Transverse colon (tissue), 4 donors: Measurements from ENCODE around the gene VGLL1. TPM values are rescaled to one million over a fixed set of nuclear protein-coding genes. Genes with fewer than 3 reads are reported as not detected.

Experiments used
- DNase-seq: peaks from one replicate; pipeline ENCODE4 v3.0.0-alpha.2; 2019
- H3K27ac ChIP-seq, 4 donors: fragments of 200-600 bp; sonication (generic); 2 replicates each; pipeline ENCODE4 v1.5.1; 2016 to 2018; ENCODE audit warnings: inconsistent platforms in 4 of 4
- H3K27me3 ChIP-seq: fragments of 200-600 bp; sonication (generic); 2 replicates; pipeline ENCODE4 v1.5.1; 2017; ENCODE audit warnings: inconsistent platforms
- H3K36me3 ChIP-seq, 4 donors: fragments of 200-600 bp; sonication (generic); 2 replicates each; pipeline ENCODE4 v1.5.1; 2017 to 2019; ENCODE audit warnings: inconsistent platforms in 4 of 4
- H3K4me1 ChIP-seq, 4 donors: fragments of 200-600 bp; sonication (generic); 2 replicates each; pipeline ENCODE4 v1.5.1; 2017 to 2020; ENCODE audit warnings: inconsistent platforms in 4 of 4
- H3K4me3 ChIP-seq, 4 donors: fragments of 200-600 bp; sonication (generic); 1 replicate in 1 of 4; 2 replicates in 3 of 4; pipeline versions ENCODE4 v1.5.1 to v1.6.1; 2017 to 2019; ENCODE audit warnings: inconsistent platforms in 4 of 4
- H3K9me3 ChIP-seq, 2 donors: fragments of 200-600 bp; sonication (generic); 2 replicates each; pipeline ENCODE4 v1.5.1; 2017 to 2019; ENCODE audit warnings: inconsistent platforms in 2 of 2
- EP300 ChIP-seq: sonication (generic); formaldehyde crosslinking; IDR thresholded peaks from one replicate; pipeline ENCODE4 v1.6.1; 2017; ENCODE audit warnings: antibody characterized with exemption, low read depth
- POLR2A ChIP-seq: fragments of 450-650 bp; IDR thresholded peaks from one replicate; pipeline ENCODE4 v1.6.1; 2016; ENCODE audit warnings: antibody characterized with exemption, mild to moderate bottlenecking, moderate library complexity
- POLR2AphosphoS5 ChIP-seq, 3 donors: sonication (generic); formaldehyde crosslinking; IDR thresholded peaks; one replicate each; pipeline ENCODE4 v1.6.1; 2016; ENCODE audit warnings: antibody characterized with exemption in 3 of 3
- WGBS, 2 donors: methylation state at CpG; one replicate each; pipeline ENCODE4 v1.1.5; 2018; ENCODE audit warnings: low coverage in 1 of 2; 5-methylcytosine and 5-hydroxymethylcytosine counted together
- in situ Hi-C, 4 donors: fragments of 200-750 bp; cut with MboI; loops; one replicate each; pipeline versions ENCODE4 v1.15.0 to v1.15.1; 2017; ENCODE audit warnings: low sequenced_read_pairs in 3 of 4, low pct_ligation_motif_present in 1 of 4, low pct_unique_long_range_greater_than_20kb in 1 of 4
- intact Hi-C: fragments of 100-400 bp; cut with DNase I; formaldehyde crosslinking; loops from one replicate; pipeline ENCODE4 v1.15.1; 2023; ENCODE audit warnings: low total_unique reads
- total RNA-seq, 4 donors: library from RNA; depleted of rRNA; stranded (reverse); fragments of >200 nt; gene quantifications; one replicate each; pipeline ENCODE4 v1.1.0, GENCODE V29; 2016
- TF ChIP-seq, protein P1 (sequence below), 5 experiments: fragments of 200-600 bp in 3 of 5; fragments of 450-650 bp in 2 of 5; sonication (generic) in 3 of 5; IDR thresholded peaks; 1 replicate in 2 of 5; 2 replicates in 3 of 5; pipeline ENCODE4 v1.5.1; 2016 to 2017; ENCODE audit warnings: antibody characterized with exemption in 5 of 5, inconsistent platforms in 3 of 5, mild to moderate bottlenecking in 2 of 5, moderate library complexity in 1 of 5

The VGLL1 gene, protein sequence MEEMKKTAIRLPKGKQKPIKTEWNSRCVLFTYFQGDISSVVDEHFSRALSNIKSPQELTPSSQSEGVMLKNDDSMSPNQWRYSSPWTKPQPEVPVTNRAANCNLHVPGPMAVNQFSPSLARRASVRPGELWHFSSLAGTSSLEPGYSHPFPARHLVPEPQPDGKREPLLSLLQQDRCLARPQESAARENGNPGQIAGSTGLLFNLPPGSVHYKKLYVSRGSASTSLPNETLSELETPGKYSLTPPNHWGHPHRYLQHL
- not detected for total RNA-seq

DNA sequence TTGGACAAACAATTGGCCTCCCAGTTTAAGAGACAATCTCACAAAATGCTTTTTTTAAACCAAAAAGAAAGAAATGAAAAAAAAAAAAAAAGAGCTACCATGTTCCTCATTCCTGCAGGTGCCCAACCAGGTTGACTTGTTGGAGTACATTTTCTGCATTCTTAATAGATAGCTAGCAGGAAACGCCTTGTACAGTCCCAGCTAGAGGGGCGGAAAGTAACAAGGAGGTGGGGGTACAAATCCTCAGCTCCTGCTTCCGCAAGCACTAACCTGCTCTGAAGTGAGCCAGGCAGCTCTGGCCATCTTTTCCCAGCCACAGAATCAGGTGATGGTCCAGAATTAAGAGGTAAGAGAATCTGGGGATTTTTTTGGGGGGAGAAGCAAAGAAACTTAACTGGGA is at the start of gene VGLL1:
VGLL1 (plus strand) TSS at position 265 of the 400 bp plus-strand sequence. CDS start 3,806 bp downstream, outside the sequence.
- TF ChIP-seq, protein P1, sequence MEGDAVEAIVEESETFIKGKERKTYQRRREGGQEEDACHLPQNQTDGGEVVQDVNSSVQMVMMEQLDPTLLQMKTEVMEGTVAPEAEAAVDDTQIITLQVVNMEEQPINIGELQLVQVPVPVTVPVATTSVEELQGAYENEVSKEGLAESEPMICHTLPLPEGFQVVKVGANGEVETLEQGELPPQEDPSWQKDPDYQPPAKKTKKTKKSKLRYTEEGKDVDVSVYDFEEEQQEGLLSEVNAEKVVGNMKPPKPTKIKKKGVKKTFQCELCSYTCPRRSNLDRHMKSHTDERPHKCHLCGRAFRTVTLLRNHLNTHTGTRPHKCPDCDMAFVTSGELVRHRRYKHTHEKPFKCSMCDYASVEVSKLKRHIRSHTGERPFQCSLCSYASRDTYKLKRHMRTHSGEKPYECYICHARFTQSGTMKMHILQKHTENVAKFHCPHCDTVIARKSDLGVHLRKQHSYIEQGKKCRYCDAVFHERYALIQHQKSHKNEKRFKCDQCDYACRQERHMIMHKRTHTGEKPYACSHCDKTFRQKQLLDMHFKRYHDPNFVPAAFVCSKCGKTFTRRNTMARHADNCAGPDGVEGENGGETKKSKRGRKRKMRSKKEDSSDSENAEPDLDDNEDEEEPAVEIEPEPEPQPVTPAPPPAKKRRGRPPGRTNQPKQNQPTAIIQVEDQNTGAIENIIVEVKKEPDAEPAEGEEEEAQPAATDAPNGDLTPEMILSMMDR (IDR thresholded peaks at IDR 0.05) = no peak
- TF ChIP-seq POLR2AphosphoS5 (IDR thresholded peaks at IDR 0.05) (no peak), EP300 (no peak), POLR2A (no peak)
- no peak for DNase-seq
- Histone ChIP-seq H3K9me3 (no peaks in the 10 kb centered on the region), H3K27ac (no peak within 1 kb of the TSS), H3K27me3 (no peaks in the 10 kb centered on the region), H3K4me3 (no peak within 1 kb of the TSS), H3K4me1 (peaks cover 0 to under 1% (median 0%) of the 10 kb centered on the region in 4 donors), H3K36me3 (no peaks in the 10 kb centered on the region)
- WGBS, 2 donors = 85% methylated on average over 3 of the region's 3 CpGs; no CpG with 5 or more reads in 1 of the 2 donors
- intact Hi-C loops = no loop called here
- in situ Hi-C loops = no loop called here

DNA sequence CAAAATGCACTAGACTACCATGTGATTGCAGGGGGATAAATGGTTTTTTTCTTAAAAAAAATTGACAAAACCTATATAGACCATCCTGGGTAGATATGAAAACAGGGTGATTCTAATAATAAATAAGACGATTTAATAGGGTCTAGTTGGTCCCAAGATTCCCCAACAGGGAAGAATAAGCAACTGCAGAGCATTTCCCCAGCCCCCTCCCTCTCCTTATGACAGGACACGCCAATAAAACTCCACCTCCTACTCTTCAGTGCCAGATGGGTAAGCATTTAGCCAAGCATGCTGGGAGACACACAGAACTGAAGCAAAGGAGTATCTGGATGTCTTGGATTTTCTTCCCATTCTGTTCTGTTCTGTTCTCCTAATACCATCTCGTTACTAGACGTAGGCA is 44.4 kb upstream of the VGLL1 start, which contains the start of gene BRS3:
BRS3 (plus strand) TSS at position 301 of the 400 bp plus-strand sequence. CDS start 168 bp downstream, outside the sequence.
- no peak within 1 kb of the TSS for H3K4me3 ChIP-seq
- no peak for DNase-seq
- no peaks in the 10 kb centered on the region for H3K4me1 ChIP-seq
- intact Hi-C loops (no loop called here), in situ Hi-C loops (no loop called here)
- H3K9me3 ChIP-seq = no peaks in the 10 kb centered on the region
- 20 to 60% methylated on average over 1 to 4 of the region's 4 CpGs for WGBS, 2 donors
- H3K27ac ChIP-seq = no peak within 1 kb of the TSS
- no peak for TF ChIP-seq POLR2A
- TF ChIP-seq POLR2AphosphoS5 (IDR thresholded peaks at IDR 0.05) = no peak
- TF ChIP-seq, protein P1 (IDR thresholded peaks at IDR 0.05) = no peak
- no peaks in the 10 kb centered on the region for H3K36me3 ChIP-seq
- peaks cover 9% of the 10 kb centered on the region for H3K27me3 ChIP-seq

DNA sequence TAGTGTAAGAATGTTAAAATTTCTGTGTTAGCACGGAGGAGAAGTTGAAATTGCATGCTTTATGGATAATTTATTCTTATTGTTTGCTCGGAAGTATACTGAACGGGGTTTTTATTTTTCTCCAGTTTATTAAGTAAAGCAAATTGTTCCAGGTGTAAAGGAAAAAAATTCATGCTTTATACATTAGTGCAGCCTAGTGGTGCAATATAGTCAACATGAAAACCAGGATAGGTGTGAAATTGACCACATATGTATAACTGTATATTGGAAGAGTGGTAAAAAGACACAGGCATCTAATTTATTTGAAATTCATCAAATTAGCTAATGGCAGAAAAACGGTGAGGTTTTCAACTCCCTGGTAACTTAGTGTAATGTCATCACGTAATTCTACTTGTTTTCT is 43.3 kb upstream of the VGLL1 start:
- TF ChIP-seq, protein P1 (IDR thresholded peaks at IDR 0.05) = no peak
- TF ChIP-seq POLR2AphosphoS5 (IDR thresholded peaks at IDR 0.05) = no peak
- TF ChIP-seq POLR2A = no peak
- no peak for TF ChIP-seq EP300
- Histone ChIP-seq H3K27me3 (peaks cover 9% of the 10 kb centered on the region), H3K9me3 (no peaks in the 10 kb centered on the region), H3K27ac (no peak overlapping the region), H3K4me3 (no peak overlapping the region), H3K4me1 (no peaks in the 10 kb centered on the region), H3K36me3 (no peaks in the 10 kb centered on the region)
- intact Hi-C loops = no loop called here
- WGBS, 2 donors = 42 to 44% methylated on average over 5 of the region's 5 CpGs
- in situ Hi-C loops = no loop called here
- no peak for DNase-seq

DNA sequence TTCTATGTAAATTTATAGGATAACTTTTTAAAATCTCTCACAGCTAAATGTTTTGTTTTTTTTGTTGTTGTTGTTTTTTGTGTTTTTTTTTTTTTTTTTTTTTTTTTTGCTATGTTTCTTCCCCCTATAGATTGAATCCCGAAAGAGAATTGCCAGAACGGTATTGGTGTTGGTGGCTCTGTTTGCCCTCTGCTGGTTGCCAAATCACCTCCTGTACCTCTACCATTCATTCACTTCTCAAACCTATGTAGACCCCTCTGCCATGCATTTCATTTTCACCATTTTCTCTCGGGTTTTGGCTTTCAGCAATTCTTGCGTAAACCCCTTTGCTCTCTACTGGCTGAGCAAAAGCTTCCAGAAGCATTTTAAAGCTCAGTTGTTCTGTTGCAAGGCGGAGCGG is 40.2 kb upstream of the VGLL1 start:
- TF ChIP-seq POLR2A (no peak), EP300 (no peak), POLR2AphosphoS5 (IDR thresholded peaks at IDR 0.05) (no peak)
- TF ChIP-seq, protein P1 (IDR thresholded peaks at IDR 0.05) = no peak
- intact Hi-C loops = loop anchor here (5.0 kb wide), 1 partner anchor 215 kb away; no protein-coding TSS in a partner anchor
- in situ Hi-C loops = no loop called here

More for the DNA sequence above, 40.2 kb upstream of the VGLL1 start:
- Histone ChIP-seq H3K4me3 (no peak overlapping the region), H3K27ac (no peak overlapping the region), H3K4me1 (peaks cover 0 to 3% (median 0%) of the 10 kb centered on the region in 4 donors), H3K9me3 (no peaks in the 10 kb centered on the region), H3K27me3 (peaks cover 9% of the 10 kb centered on the region), H3K36me3 (no peaks in the 10 kb centered on the region)
- WGBS, 2 donors = 72 to 83% methylated on average over 1 to 6 of the region's 6 CpGs
- DNase-seq = no peak
